SU-DHL-6 (cell line): ENCODE measurements around the gene MBP.

Experiments
- EZH2phosphoT487 ChIP-seq: fragments of 200-600 bp; sonication (generic), shearing (Covaris generic); conservative IDR thresholded peaks from 2 replicates; pipeline ENCODE4 v1.6.1; 2018; ENCODE audit warnings: mild to moderate bottlenecking, antibody characterized with exemption, low read length, moderate library complexity, mixed read lengths
- TF ChIP-seq, protein P1 (sequence below): fragments of 200-600 bp; sonication (generic); IDR thresholded peaks from one replicate; pipeline ENCODE4 v1.5.1; 2017; ENCODE audit warnings: antibody characterized with exemption, mild to moderate bottlenecking, low read length, moderate library complexity; ENCODE audit not compliant: insufficient read depth, poor library complexity, severe bottlenecking

DNA sequence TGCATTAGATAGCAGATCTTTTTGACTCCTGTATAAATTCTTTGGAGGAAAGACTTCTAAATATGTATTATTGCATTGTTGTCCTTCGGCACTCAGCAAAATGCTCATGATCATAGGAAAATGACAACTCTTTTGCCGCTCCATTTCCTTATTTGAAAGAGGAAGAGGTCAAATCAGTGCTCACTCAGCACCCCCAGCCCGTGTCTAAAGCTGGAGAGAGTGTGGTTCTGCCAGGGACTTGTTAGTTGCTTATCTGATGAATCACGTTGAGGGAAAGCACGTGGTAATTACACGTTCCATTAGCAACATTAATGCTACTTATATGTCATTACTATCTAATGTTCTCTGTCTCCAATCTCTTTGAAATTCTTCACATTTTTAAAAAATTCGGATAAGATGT lies 46.0 kb upstream of the MBP start:
- TF ChIP-seq, protein P1, sequence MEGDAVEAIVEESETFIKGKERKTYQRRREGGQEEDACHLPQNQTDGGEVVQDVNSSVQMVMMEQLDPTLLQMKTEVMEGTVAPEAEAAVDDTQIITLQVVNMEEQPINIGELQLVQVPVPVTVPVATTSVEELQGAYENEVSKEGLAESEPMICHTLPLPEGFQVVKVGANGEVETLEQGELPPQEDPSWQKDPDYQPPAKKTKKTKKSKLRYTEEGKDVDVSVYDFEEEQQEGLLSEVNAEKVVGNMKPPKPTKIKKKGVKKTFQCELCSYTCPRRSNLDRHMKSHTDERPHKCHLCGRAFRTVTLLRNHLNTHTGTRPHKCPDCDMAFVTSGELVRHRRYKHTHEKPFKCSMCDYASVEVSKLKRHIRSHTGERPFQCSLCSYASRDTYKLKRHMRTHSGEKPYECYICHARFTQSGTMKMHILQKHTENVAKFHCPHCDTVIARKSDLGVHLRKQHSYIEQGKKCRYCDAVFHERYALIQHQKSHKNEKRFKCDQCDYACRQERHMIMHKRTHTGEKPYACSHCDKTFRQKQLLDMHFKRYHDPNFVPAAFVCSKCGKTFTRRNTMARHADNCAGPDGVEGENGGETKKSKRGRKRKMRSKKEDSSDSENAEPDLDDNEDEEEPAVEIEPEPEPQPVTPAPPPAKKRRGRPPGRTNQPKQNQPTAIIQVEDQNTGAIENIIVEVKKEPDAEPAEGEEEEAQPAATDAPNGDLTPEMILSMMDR = no peak
- no peak for TF ChIP-seq EZH2phosphoT487
